Amniotic stem cell (primary cell): ENCODE results near the gene POLR2C.
"Not testable (repeated sequence)": the region's sequence is repeated elsewhere in the genome, so short reads cannot be mapped to it uniquely, and the experiment has no call there.

Experiments
- DNase-seq: peaks from one replicate; lab custom pipeline; 2025; lab: John Stamatoyannopoulos, UW

POLR2C gene

GRCh38 chr16:57462209-57462977 lies at the start of gene POLR2C:
Gene POLR2C, plus strand, starts transcription at chr16:57462679. Its CDS starts 46 bp downstream, at chr16:57462725.
- DNase-seq = peak; percentile 78

GRCh38 chr16:57413301-57413730 lies 49.2 kb upstream of the POLR2C start:
- DNase-seq = no peak

GRCh38 chr16:57413733-57414132 lies 48.7 kb upstream of the POLR2C start:
- DNase-seq = no peak

DNA sequence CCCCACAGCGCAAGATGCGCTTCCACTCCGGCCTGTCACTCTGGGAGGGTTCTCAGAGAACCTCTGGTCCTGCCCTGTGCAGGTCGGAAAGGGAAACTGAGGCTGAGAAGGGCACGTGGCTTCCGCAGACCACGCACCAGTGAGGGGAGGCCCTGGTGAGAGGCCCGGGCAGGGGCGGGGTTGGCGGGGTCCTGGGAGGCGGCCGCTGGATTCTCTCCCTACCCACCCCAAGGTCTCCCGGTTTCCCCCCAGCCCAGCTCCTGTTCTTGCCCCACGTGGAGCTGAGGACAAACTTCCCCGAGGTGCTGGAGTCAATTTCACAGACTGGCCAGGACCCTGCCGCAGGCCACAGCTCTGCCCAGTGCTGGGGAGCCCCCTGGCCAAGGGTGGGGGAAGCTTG lies 46.4 kb upstream of the POLR2C start:
- no peak for DNase-seq

DNA sequence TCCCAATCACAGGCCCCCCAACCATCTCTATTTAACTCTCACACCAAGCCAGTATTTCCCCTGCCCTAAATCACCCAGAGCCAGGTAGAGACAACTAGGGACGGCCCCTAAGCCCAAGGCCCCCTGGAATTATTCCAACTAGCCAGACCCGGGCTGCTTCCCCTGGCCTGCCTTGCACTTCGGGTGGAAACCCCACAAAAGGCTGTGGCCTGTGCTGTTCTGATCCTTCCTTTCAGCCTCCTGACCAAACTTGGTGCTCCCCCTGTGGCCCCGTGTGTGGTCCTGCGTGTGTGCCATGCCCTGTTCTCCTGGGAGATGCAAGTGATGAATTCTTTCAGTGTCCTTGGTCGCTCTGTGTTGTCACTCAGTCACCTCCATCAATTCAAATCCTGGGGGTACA lies 43.0 kb upstream of the POLR2C start:
- DNase-seq = no peak

DNA sequence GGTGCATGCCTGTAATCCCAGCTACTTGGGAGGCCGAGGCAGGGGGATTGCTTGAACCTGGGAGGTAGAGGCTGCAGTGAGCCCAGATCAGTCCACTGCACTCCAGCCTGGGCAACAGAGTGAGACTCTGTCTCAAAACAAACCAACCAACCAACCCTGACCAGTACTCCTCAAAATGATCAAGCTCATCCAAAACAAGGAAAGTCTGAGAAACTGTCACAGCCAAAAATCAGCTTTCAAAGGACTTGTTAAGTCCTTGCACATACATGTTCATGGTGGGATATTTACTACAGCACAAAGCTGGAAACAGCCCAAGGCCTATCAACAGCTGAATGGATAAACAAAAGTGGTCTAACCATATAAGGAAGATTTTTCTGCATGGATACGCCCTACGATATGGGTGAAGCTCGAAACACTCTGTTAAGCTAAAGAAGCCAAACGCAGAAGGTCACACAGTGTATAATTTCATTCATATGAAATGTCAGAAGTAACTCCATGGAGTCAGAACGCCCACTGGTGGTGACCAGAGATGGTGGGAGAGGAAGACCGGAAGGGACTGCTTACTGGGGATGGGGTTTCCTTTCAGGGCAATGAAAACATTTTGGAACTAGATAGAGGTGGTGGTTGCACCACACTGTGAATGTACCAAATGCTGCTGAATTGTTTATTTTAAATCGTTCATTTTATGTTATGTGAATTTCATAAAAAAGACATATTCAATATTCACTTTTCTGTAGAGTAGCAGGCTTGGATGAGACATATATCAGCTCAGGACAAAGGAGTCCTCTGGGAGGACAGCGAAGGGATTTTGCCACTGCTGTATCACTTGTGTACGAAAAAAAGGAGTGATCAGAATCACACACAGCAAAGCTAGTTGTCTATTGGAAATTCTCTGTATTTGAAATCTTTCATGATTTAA lies 40.2 kb upstream of the POLR2C start:
- DNase-seq = peak; percentile 22

GRCh38 chr16:57423152-57423551 lies 39.3 kb upstream of the POLR2C start:
- DNase-seq = no peak

- DNase-seq = no peak
Observed at GRCh38 chr16:57424583-57424982, 37.9 kb upstream of the POLR2C start.

DNA sequence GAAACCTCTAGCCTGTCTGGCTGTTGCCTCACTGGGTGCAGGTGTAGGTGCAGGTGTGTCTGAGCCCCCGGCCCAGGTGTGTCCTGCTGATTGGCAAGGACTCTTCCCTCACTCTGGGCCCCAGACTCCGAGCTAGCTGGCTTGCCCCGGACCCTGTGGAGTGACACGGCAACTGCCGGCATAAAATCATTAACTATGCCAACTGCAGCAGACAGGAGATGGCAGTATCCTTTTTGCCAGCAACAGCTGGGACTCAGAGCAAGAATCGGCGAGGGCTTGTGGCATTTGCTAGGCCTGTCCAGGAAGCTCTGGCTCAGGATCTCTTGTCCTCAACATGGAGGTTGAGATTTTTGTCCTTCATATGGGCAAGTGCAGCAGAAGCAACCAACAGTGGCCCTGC lies 36.1 kb upstream of the POLR2C start:
- no peak for DNase-seq

- DNase-seq = no peak
Observed at GRCh38 chr16:57427307-57427706, 35.2 kb upstream of the POLR2C start.

DNA sequence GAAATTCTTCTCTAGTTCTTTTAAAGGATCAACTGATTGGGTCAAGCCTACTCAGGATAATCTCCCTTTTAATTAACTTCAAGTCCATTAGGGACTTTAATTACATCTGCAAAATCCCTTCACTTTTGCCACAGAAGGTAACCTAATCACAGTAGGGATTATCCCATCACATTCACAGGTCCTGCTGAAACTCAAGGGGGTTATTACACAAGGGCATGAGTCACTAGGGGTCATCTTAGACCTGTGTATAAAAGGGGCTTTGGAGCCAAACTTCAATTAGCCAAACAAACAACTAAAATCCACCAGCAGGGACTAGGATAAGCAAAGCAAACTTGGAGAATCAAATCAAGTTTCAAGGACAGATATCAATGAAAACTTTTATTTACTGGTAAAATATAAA lies 34.7 kb upstream of the POLR2C start:
- DNase-seq = no peak

- DNase-seq = no peak
Observed at GRCh38 chr16:57430955-57431354, 31.5 kb upstream of the POLR2C start.

- no peak for DNase-seq
Observed at GRCh38 chr16:57432505-57432904, 30.0 kb upstream of the POLR2C start.

GRCh38 chr16:57432989-57433388 lies 29.5 kb upstream of the POLR2C start:
- DNase-seq = no peak

DNA sequence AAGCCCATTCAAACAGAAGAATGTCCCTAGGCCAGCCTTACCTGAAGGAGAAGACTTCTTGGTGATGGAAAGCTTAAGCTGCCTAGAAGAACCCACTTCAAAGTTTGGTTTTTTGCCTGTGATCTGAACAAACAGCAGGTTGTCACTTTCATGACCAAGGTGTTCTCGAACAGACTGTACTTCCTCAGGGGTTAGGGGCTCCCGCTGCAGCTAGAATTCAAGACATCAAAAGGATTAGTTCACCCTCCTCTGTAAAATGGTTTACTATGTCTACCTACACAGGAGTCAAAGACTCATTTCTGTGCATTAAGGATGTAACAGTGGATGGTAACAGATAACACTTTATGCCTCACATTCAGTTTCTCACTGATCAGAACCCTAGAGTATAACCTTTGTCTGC lies 28.5 kb upstream of the POLR2C start:
- DNase-seq = no peak

DNA sequence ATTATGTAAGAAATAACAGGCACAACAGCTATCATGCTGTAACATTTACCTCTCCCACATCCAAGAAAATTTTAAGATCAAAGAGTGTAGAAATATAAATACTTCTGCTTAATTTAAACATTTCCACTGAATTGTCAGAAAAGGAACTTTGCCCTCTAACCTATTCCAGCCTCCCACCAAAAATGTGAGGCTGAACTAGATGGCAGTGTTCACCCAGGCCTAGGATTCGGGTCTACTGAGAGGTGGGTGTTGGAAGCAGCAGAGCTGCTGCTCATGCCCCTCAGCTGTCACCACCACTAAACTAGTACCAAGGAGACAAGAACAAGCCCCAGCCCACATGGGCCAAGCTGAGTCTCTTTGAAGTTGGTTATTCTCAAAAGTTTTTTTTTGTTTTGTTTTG lies 26.6 kb upstream of the POLR2C start:
- no peak for DNase-seq

GRCh38 chr16:57439947-57440346 lies 22.5 kb upstream of the POLR2C start:
- not testable (repeated sequence) for DNase-seq

DNA sequence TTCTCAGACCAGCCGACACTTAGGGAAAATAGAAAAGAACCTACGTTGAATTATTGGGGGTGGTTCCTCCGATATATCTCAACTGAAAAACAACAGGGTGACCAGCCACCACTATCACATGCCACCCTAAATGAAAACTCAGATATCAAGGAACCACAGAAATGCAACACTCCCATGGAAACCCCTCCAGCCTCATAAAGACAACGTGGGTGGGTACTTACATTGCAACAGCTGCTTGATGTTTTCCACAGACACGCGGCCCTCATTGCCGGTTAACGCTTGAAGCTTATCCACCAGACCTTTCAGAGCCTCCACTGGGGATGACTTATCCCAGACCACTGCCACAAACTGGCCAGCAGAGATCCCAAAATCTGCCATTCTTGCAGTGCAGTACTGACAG lies 21.9 kb upstream of the POLR2C start:
- not testable (repeated sequence) for DNase-seq

DNA sequence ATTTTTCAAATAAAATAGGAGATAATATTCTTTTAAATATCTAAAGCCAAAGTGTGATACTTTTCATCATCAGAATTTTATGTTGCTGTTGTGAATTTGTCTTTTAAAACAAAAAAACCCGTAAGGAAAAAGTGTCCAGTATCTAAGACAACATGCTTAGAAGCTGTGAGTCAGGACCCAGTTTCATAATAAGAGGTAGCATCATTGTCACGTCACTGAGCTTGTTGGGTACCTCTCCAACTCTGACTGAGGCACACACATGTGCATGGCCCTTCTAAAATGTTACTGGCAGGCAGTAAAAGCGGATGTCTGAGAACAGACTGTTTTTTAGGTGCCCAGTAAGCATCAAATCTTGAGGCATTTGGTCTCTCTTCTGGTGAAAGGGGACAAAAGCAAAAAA lies 17.8 kb upstream of the POLR2C start:
- no peak for DNase-seq

DNA sequence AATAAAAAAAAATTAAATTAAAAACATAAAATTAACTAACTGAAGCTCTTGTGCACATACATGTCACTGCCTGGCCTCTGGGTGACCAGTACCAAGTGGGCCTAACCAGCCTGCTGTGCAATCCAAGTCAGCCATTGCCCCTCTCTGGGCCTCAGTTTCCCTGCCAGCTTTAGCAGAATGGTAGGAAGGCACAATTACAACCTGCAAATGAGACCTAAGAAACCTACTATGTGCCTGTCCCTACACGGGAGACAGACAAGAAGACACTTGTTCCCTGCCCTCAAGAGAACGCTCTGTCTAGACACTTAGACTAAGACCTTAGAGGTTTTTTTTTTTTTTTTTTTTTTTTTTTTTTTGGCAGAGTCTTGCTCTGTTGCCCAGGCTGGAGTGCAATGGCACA lies 17.0 kb upstream of the POLR2C start:
- DNase-seq = no peak

DNA sequence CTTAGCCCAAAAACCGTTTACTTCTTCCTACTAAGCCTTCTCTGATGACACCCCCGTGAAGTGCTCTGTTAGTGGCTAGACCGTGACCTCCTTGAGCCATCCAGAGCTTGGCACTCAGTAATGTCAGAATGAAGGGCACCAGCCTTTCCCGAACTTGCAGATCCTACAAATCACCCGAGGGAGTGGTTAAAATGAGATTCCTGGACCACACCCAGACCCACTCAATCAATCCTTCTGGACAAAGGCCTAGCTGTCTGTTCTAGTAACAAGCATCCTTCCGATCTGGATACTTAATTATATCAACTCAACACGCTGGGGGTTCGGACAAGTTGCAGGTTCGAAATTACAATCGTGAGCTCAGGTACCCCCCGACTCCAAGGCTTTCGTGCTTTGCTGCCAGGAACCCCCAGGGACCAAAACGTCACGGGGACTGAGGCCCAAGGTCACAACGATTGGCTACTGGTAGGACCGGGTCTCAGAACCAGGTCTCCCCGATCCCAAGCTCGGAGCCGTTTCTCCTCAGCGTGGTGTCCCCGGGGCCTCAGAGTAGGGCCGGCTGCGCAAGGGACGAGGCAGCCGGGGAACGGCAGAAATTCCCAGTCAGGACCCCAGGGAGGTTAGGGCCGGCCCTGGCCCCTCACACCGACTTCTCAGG lies 15.8 kb upstream of the POLR2C start:
- DNase-seq = peak; percentile 1

- peak; percentile 82 for DNase-seq
Observed at GRCh38 chr16:57447186-57447962, 15.1 kb upstream of the POLR2C start, which contains the start of the genes CIAPIN1 and COQ9. Gene CIAPIN1, minus strand, starts transcription at chr16:57447385. Its CDS starts 6,457 bp downstream, at chr16:57440928. Gene COQ9, plus strand, starts transcription at chr16:57447479. Its CDS starts 27 bp downstream, at chr16:57447506.
